GM12873 (cell line): ENCODE results near the gene SCRT2.

Experiments used
- TF ChIP-seq, protein P1 (sequence below): IDR thresholded peaks from 2 replicates; pipeline ENCODE4 v1.5.1; 2012; ENCODE audit warnings: low read depth, mild to moderate bottlenecking, moderate library complexity, low read length, control low read depth; ENCODE audit not compliant: insufficient read depth; ENCODE audit errors: missing control alignments

Gene SCRT2

GRCh38 chr20:641516-641875, 34.1 kb downstream of the SCRT2 start:
- TF ChIP-seq, protein P1, sequence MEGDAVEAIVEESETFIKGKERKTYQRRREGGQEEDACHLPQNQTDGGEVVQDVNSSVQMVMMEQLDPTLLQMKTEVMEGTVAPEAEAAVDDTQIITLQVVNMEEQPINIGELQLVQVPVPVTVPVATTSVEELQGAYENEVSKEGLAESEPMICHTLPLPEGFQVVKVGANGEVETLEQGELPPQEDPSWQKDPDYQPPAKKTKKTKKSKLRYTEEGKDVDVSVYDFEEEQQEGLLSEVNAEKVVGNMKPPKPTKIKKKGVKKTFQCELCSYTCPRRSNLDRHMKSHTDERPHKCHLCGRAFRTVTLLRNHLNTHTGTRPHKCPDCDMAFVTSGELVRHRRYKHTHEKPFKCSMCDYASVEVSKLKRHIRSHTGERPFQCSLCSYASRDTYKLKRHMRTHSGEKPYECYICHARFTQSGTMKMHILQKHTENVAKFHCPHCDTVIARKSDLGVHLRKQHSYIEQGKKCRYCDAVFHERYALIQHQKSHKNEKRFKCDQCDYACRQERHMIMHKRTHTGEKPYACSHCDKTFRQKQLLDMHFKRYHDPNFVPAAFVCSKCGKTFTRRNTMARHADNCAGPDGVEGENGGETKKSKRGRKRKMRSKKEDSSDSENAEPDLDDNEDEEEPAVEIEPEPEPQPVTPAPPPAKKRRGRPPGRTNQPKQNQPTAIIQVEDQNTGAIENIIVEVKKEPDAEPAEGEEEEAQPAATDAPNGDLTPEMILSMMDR = no peak

GRCh38 chr20:640674-641515, 34.7 kb downstream of the SCRT2 start:
- TF ChIP-seq, protein P1 = no peak

DNA sequence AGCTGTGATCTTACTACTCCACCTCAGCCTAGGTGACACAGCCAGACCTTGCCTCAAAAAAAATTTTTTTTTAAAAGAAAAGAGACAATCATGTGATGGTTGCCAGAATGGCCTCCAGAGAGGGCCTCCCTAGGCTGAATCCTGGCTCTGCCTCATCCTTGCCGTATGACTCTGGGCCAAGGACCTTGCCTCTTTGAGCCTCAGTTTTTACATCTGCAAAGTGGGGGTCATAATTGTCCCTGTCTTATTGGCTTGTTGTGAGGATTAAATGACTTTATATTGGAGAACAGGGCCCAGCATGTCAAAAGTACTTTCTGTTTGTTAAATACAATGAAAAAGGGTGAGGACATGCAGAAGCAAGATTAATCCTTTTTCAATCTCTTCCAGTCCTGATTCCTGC, 37.0 kb downstream of the SCRT2 start:
- TF ChIP-seq, protein P1 = no peak

- TF ChIP-seq, protein P1 = no peak
Measured at GRCh38 chr20:637559-637958, 38.0 kb downstream of the SCRT2 start.

DNA sequence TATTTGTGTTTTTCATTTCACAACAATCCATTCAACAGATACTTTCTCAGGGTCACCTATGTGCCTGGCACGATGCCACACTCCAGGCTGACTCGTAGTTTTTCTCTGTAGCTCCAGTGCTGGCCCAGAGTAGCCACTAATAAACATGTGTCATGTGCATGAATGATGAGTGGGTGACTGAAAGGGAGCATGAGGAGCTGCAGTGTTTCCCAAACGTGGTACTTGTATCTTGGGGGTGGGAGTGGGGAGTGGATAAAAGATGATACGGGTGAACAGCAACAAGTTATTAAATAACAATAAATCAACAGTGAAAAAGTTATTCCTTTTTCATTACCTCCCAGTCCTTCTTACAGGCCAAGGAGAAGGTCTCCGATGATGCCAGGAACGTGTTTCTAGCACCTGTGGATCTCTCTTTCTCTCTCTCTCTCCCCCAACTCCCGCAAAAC, 39.7 kb downstream of the SCRT2 start:
- TF ChIP-seq, protein P1 = no peak

DNA sequence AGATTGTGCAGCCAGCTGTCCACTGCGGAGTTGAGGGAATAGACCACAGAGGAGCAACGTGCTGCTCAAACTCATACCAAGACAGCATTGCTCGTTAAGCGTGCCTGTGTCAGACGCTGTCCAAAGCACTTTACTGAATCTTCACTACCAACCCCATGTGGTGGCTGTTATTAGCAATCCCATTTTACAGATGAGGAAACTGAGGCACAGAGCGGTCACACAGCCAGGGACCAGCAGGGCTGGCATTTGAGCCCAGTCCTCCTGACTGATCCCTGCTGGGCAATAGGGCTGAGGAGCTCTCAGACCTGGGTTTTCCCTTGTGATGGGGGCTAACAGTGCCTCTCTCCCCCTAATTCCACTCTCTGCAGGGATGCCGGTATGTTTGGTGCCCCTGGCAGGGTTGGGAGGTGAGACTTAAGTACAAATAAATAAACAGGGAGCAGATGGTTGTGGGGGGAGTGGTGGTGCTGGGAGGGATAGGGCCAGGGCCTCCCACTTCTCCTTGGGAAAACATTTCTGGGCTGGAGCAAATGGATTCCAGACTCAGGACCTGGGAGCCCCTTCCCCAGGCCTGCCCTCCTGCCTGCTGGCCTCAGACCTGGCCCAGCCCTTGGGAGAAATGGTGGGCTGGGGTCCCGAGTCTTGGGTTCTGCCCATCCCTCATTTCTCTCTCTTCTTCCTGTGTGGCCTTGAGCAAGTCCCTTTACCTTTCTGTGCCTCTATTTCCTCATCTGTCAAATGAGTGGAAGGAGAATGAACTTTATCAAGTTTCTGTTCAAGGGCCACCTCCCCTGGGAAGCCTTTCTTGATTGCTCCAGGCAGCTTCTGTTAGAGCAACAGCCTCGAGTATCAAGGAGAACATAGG, 40.3 kb downstream of the SCRT2 start:
- TF ChIP-seq, protein P1 = no peak
